GM18520 (cell line): ENCODE data around the gene NOL3.

Source experiments
- ATAC-seq: cut with Tn5 transposase; IDR thresholded peaks from one replicate; pipeline ENCODE4 v1.9.1; 2021; ENCODE audit not compliant: unreplicated experiment

Gene NOL3

GRCh38 chr16:67204076-67204475 is 33.7 kb downstream of the NOL3 start:
- ATAC-seq, result no peak

DNA sequence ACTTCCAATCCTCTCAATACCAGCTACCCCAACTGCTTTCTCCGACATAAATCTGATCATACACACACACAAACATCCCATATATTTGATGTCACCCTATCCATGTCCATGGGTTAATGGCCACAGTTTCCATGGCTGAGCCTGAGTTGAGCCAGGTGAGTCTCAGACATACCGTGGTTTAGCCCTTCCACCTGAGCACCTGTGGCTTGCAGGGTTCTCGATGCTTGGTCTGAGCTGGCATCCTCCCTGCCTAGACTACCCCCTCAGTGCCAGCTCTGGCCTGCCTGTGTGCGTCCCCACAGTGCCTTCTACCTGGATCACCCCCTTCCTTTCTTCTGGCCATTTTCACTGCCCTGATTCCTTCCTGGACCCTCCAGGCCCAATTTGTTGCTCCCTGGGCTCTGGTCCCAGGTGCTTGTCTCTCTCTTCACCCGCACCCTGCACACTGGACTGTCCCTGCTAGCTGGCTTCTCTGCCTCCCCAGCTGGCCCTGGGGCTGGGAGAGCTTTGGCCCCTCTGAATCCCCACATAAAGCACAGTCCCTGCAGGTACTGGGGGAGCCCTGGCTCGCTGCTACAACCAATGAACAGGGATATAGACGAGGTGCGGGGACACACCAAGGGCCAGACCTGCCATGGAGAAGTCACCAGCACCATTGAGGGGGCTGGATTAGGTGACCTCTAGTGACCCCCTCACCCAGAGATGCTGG is 35.9 kb downstream of the NOL3 start:
- no peak for ATAC-seq

- no peak for ATAC-seq
These were observed 36.5 kb downstream of the NOL3 start for GRCh38 chr16:67206838-67207248.

DNA sequence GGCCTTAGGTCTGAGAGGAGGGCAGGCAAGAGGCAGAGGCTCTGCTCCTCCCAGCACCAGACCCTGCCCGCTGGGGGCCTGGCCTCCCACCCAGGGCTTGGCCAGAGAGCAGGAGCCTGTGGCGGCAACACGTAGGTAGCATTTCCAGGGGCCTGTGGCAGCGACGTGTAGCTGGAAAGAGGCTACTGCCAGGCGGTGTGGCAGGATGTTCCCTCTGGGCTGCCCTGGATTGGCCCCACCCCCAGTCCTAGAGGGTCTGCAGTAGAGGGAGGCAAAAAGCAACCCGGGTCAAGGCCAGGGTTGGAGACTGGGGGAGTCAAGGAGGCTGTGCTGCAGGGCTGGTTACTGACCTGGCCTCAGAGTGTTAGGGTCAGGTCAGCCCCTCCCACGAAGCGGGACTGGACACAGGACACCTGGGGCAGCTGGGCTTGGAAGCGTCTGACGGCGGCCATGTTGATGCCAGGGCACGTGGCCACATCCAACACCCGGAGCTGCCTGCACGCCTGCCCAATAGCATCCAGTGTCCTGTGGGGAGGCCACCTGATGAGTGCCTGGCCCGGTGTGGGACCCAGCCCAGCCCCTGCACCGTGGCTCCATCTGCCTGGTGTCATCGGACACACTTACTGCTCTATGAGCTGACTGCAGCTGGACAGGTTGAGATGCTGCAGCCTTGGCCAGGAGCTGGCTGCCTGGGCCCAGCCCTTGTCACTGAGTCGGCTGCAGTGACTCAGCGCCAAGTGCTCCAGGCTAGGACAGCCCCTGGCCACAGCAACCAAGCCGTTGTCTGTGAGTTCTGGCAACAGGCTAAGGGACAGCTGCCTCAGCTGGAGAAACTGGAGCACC is 37.1 kb downstream of the NOL3 start:
- no peak for ATAC-seq

GRCh38 chr16:67208154-67208896 is 38.0 kb downstream of the NOL3 start:
- no peak for ATAC-seq

DNA sequence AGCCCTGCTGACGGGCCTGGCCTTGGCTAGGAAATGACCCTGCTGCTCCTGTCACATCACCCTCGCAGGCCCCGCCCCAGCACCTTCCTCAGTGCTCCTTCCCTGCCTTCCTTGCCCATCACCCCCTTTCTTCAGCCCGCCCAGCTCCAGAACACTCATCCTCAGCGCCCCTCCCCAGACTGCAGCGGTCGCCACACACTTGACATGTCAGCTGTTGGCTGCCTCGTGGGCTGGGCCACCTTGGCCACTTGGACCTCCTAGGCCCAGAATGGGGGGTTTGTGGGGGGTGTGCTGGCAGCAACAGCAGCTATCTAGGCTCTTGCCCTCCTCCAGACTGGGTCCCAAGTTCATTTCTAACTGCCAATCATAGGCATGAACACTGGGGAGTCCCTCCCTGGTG is 39.2 kb downstream of the NOL3 start:
- ATAC-seq, result no peak

- ATAC-seq, result no peak
These were observed 40.0 kb downstream of the NOL3 start for GRCh38 chr16:67210069-67210937.

DNA sequence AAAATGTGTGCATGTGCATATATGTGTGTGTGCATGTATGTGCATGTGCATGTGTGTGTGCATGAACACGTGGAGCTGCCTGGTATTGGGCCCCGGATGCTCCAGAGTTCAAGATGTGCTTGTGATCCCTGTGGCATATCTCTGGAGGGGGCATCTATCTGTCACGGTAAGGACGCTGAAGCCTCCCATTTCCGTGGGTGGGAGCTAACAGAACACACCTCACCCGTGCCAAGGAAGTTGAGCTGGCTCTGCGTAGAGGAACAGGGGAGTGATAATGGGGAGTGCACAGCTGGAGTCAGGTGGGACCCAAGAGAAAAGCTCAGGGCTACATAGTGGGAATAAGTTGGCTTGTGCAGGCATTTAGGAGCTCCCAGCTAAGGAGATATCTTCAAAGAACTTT is 41.3 kb downstream of the NOL3 start:
- no peak for ATAC-seq

- ATAC-seq, result no peak
These were observed 42.4 kb downstream of the NOL3 start for GRCh38 chr16:67212766-67213165.

DNA sequence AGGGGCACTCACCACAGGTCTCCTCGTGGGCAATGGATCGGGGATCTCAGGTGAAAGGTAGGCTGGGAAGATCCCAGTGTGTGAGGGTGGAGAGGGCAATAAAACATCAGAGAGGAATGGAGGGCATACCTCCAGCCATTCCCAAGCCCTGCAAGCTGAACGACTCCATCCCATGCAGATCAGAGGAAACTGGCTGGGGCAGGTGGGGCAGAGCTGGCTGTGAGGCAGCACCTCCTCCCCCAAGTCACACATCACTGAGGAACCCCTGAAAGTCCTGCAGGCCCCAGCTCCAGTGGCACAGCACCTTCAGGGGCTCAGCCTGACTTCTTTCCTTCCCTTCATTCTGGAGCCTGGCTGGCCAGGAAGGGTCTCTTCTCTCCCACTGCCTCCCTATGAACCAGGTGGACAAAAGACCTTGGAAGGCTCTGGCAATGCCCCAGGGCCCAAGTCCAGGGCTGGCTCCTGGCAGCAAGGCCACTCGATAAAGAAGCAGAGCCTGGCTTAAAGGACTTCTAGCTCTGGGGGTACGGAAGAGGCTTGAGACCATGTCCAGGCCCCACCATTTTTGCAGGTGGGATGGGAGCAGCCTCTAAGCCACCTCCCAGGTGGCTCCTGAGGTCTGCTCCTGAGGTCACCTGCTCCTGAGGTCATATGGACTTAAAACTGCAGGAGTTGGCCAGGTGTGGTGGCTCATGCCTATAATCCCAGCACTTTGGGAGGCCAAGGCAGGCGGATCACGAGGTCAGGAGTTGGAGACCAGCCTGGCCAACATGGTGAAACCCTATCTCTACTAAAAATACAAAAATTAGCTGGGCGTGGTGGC is 43.1 kb downstream of the NOL3 start:
- ATAC-seq, result no peak

DNA sequence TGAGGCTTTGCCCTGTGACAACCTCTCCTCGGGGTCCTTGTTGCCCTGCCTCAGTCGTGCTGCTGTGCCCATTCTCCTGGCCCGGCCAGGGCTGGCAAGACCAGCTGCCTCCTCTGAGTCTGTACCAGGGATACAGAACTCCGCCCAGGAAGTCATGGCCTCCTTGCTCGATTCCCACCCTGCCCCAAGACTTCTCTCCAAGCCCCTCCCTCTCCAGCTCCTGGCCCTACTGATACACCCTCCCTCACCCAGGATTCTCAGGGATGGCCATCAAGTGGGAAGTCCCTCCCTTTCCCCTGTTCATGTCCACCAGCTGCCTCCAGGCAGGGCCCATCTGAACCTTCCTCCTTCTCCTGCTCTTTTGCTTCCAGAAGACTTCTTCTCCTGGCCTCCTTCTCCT is 45.4 kb downstream of the NOL3 start:
- no peak for ATAC-seq

- no peak for ATAC-seq
These were observed 46.5 kb downstream of the NOL3 start for GRCh38 chr16:67216612-67217490.

DNA sequence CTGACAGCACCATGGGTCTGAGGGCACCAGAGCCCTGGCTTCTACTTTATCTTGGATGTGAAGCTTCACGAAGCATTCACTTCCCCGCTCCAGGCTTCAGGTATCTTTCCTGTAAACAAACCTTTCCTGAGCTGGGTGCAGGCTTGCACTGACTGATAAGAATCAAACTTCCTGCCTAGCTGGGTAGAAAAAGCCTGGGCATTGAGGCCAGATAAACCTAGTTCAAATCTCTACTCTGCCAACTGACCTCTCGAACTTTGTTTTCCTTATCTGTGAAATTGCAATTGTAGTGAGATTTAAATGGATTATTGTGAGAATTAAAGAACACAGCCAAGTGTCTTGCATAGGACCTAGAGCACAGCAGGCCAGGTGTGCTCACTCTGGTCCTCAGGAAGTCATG is 53.7 kb downstream of the NOL3 start:
- no peak for ATAC-seq
